ENCODE data around the gene CHD6. TPM values are rescaled to one million over a fixed set of nuclear protein-coding genes. Genes with fewer than 3 reads are reported as not detected.
A peak's percentile ranks its signal among the peaks of the same experiment; 100 is the strongest.

CHD6 gene
- total and polyA plus RNA-seq, 2 of the 13 experiments (the other 11 are each of a cell fraction or from before 2014, with no cell fraction given) = 14.4 to 52.0 TPM

DNA sequence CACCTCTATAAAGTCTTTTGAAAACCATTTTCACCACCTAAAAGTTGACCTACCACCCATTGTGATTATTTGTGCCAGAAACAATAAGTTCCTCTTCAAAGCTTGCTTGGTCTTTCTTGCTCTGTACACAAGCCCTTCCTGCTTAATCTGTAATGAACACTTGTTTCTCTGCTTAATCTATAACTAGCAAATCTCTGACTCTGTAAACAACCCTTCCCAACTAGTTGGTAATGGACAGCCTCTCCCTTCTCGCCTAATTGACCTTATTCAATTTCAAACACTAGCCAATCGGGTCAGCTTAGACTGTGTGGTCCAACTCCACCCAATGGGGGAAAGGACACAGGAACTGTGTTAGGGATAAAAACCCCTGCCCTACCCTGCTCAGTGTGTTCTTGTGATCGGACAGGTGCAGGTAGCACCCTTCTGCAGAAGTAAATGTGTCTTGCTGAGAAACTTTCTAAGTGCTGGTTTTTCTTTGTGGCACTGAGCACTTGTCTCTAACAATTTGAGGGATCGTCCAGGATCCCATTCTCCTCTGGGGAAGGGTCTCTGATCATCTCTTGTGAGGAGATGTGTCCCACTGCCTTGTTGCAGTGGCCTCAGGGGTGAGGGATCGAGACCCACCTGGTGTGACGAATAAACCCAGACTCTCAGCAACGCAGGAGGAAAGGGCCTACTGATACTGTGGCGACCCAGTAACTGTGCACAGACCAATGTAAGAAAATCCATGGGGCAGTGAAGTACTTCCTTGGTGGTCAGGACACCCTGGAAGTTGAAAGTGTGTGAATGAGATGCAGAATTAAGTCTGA lies 23.5 kb downstream of the CHD6 start (continued):
- TF ChIP-seq TFDP1 (CRISPR knock-in tag; IDR thresholded peaks at IDR 0.05; ENCODE audit: borderline replicate concordance) = no peak
- no peak for TF ChIP-seq WIZ (CRISPR knock-in tag; IDR thresholded peaks at IDR 0.05)
- TF ChIP-seq, protein P1, sequence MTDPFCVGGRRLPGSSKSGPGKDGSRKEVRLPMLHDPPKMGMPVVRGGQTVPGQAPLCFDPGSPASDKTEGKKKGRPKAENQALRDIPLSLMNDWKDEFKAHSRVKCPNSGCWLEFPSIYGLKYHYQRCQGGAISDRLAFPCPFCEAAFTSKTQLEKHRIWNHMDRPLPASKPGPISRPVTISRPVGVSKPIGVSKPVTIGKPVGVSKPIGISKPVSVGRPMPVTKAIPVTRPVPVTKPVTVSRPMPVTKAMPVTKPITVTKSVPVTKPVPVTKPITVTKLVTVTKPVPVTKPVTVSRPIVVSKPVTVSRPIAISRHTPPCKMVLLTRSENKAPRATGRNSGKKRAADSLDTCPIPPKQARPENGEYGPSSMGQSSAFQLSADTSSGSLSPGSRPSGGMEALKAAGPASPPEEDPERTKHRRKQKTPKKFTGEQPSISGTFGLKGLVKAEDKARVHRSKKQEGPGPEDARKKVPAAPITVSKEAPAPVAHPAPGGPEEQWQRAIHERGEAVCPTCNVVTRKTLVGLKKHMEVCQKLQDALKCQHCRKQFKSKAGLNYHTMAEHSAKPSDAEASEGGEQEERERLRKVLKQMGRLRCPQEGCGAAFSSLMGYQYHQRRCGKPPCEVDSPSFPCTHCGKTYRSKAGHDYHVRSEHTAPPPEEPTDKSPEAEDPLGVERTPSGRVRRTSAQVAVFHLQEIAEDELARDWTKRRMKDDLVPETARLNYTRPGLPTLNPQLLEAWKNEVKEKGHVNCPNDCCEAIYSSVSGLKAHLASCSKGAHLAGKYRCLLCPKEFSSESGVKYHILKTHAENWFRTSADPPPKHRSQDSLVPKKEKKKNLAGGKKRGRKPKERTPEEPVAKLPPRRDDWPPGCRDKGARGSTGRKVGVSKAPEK (CRISPR knock-in tag; IDR thresholded peaks at IDR 0.05; ENCODE audit: borderline replicate concordance) = no peak; the same call in 1 of the 2 replicates
- no peak for TF ChIP-seq PHF8 (CRISPR knock-in tag; IDR thresholded peaks at IDR 0.05)
- TF ChIP-seq TCF12 (IDR thresholded peaks at IDR 0.05) = no peak
- no peak for TF ChIP-seq TCF12 (CRISPR knock-in tag; IDR thresholded peaks at IDR 0.05)
- peak; percentile 20; the same call in 1 of the 2 replicates for TF ChIP-seq KDM3A (CRISPR knock-in tag; IDR thresholded peaks at IDR 0.05; ENCODE audit: low read depth)
- TF ChIP-seq ZNF24 (IDR thresholded peaks at IDR 0.05) = no peak
- TF ChIP-seq, protein P2, sequence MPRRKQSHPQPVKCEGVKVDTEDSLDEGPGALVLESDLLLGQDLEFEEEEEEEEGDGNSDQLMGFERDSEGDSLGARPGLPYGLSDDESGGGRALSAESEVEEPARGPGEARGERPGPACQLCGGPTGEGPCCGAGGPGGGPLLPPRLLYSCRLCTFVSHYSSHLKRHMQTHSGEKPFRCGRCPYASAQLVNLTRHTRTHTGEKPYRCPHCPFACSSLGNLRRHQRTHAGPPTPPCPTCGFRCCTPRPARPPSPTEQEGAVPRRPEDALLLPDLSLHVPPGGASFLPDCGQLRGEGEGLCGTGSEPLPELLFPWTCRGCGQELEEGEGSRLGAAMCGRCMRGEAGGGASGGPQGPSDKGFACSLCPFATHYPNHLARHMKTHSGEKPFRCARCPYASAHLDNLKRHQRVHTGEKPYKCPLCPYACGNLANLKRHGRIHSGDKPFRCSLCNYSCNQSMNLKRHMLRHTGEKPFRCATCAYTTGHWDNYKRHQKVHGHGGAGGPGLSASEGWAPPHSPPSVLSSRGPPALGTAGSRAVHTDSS (CRISPR knock-in tag; conservative IDR thresholded peaks at IDR 0.05) = no peak
- no peak for TF ChIP-seq REPIN1 (CRISPR knock-in tag; IDR thresholded peaks at IDR 0.05; ENCODE audit: borderline replicate concordance, low read depth)
- no peak for TF ChIP-seq JUN (CRISPR knock-in tag; IDR thresholded peaks at IDR 0.05)
- no peak for TF ChIP-seq ZSCAN9 (CRISPR knock-in tag; IDR thresholded peaks at IDR 0.05; ENCODE audit: borderline replicate concordance)
- TF ChIP-seq, protein P3, sequence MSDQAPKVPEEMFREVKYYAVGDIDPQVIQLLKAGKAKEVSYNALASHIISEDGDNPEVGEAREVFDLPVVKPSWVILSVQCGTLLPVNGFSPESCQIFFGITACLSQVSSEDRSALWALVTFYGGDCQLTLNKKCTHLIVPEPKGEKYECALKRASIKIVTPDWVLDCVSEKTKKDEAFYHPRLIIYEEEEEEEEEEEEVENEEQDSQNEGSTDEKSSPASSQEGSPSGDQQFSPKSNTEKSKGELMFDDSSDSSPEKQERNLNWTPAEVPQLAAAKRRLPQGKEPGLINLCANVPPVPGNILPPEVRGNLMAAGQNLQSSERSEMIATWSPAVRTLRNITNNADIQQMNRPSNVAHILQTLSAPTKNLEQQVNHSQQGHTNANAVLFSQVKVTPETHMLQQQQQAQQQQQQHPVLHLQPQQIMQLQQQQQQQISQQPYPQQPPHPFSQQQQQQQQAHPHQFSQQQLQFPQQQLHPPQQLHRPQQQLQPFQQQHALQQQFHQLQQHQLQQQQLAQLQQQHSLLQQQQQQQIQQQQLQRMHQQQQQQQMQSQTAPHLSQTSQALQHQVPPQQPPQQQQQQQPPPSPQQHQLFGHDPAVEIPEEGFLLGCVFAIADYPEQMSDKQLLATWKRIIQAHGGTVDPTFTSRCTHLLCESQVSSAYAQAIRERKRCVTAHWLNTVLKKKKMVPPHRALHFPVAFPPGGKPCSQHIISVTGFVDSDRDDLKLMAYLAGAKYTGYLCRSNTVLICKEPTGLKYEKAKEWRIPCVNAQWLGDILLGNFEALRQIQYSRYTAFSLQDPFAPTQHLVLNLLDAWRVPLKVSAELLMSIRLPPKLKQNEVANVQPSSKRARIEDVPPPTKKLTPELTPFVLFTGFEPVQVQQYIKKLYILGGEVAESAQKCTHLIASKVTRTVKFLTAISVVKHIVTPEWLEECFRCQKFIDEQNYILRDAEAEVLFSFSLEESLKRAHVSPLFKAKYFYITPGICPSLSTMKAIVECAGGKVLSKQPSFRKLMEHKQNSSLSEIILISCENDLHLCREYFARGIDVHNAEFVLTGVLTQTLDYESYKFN (CRISPR knock-in tag; conservative IDR thresholded peaks at IDR 0.05) = peak; percentile 91
- TF ChIP-seq ZNF232 (CRISPR knock-in tag; IDR thresholded peaks at IDR 0.05; ENCODE audit: borderline replicate concordance) = peak; percentile 100
- TF ChIP-seq, protein P4, sequence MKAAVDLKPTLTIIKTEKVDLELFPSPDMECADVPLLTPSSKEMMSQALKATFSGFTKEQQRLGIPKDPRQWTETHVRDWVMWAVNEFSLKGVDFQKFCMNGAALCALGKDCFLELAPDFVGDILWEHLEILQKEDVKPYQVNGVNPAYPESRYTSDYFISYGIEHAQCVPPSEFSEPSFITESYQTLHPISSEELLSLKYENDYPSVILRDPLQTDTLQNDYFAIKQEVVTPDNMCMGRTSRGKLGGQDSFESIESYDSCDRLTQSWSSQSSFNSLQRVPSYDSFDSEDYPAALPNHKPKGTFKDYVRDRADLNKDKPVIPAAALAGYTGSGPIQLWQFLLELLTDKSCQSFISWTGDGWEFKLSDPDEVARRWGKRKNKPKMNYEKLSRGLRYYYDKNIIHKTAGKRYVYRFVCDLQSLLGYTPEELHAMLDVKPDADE (CRISPR knock-in tag; IDR thresholded peaks at IDR 0.05) = no peak
- no peak for TF ChIP-seq NPAS2 (CRISPR knock-in tag; IDR thresholded peaks at IDR 0.05; ENCODE audit: borderline replicate concordance)
- no peak for TF ChIP-seq ZNF597 (CRISPR knock-in tag; IDR thresholded peaks at IDR 0.05)
- no peak for TF ChIP-seq TP53 (CRISPR knock-in tag; conservative IDR thresholded peaks at IDR 0.05)

Data from HepG2 (cell line).